Measurements from ENCODE around the gene RABGGTA. TPM values are rescaled to one million over a fixed set of nuclear protein-coding genes. Genes with fewer than 3 reads are reported as not detected.

Gene RABGGTA
- total and polyA plus RNA-seq, 9 of the 15 experiments (the other 6 are each of a cell fraction or from before 2014, with no cell fraction given) = 4.5 to 24.2 (median 15.5) TPM

DNA sequence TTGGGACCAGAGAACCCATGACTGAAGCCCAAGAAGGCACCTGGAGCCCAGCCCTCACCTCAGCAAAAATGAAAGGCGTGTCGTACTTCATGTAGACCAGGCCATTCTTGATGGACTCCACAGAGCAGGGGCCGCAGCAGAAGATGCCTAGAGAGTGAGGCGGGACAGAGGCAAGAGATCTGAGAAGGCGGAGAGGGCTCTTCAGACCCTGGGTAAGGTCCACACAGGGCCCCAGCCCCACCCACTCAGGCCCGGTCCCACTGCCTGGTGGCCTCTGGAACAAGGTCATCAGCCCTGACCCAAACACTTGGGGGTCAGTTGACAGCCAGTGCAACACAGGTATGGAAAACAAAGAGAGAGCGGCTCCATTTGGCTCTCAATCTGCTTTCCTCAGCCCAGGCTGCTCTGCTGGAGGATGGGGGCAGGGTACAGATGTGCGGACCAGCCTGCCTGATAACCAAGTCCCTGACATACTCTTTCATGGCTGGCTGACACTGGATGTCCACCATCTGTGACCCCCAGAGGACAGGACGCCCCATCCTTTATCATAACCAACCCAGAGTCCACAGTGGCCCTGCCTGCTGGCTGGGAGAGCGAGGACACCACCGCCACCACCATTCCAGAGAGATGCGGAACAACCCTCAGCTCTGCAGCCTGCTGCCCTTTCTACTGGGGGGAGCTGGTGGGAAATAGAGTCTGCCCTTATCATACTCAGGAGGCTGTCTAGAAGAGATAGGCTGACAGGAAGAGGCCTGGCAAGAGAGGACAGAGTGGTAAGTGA lies 15.3 kb downstream of the RABGGTA start (continued):
- TF ChIP-seq, protein P1, sequence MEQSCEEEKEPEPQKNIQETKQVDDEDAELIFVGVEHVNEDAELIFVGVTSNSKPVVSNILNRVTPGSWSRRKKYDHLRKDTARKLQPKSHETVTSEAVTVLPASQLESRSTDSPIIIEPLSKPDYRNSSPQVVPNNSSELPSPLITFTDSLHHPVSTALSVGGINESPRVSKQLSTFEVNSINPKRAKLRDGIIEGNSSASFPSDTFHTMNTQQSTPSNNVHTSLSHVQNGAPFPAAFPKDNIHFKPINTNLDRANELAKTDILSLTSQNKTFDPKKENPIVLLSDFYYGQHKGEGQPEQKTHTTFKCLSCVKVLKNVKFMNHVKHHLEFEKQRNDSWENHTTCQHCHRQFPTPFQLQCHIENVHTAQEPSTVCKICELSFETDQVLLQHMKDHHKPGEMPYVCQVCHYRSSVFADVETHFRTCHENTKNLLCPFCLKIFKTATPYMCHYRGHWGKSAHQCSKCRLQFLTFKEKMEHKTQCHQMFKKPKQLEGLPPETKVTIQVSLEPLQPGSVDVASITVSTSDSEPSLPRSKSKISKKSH (CRISPR knock-in tag; IDR thresholded peaks at IDR 0.05) = no peak
- TF ChIP-seq, protein P2, sequence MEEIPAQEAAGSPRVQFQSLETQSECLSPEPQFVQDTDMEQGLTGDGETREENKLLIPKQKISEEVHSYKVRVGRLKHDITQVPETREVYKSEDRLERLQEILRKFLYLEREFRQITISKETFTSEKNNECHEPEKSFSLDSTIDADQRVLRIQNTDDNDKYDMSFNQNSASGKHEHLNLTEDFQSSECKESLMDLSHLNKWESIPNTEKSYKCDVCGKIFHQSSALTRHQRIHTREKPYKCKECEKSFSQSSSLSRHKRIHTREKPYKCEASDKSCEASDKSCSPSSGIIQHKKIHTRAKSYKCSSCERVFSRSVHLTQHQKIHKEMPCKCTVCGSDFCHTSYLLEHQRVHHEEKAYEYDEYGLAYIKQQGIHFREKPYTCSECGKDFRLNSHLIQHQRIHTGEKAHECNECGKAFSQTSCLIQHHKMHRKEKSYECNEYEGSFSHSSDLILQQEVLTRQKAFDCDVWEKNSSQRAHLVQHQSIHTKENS (CRISPR knock-in tag; IDR thresholded peaks at IDR 0.05) = no peak
- TF ChIP-seq SMARCA4 (IDR thresholded peaks at IDR 0.05) (peak; percentile 74), TGIF2 (CRISPR knock-in tag; IDR thresholded peaks at IDR 0.05) (no peak), MEIS2 (IDR thresholded peaks at IDR 0.05; ENCODE audit: partially characterized antibody) (peak; percentile 39), ZNF143 (CRISPR knock-in tag; IDR thresholded peaks at IDR 0.05) (no peak), HCFC1 (IDR thresholded peaks at IDR 0.05; ENCODE audit: low read depth, low read length) (no peak), MXI1 (IDR thresholded peaks at IDR 0.05; ENCODE audit: low read depth, low read length) (no peak), HDAC2 (IDR thresholded peaks at IDR 0.05) (peak; percentile 37; the same call in 1 of the 2 replicates), COPS2 (conservative IDR thresholded peaks at IDR 0.05) (no peak), ZSCAN29 (IDR thresholded peaks at IDR 0.05) (no peak), GABPB2 (CRISPR knock-in tag; conservative IDR thresholded peaks at IDR 0.05) (no peak), ADNP (tag; IDR thresholded peaks at IDR 0.05) (no peak), KHSRP (IDR thresholded peaks at IDR 0.05) (no peak)
- TF ChIP-seq, protein P3, sequence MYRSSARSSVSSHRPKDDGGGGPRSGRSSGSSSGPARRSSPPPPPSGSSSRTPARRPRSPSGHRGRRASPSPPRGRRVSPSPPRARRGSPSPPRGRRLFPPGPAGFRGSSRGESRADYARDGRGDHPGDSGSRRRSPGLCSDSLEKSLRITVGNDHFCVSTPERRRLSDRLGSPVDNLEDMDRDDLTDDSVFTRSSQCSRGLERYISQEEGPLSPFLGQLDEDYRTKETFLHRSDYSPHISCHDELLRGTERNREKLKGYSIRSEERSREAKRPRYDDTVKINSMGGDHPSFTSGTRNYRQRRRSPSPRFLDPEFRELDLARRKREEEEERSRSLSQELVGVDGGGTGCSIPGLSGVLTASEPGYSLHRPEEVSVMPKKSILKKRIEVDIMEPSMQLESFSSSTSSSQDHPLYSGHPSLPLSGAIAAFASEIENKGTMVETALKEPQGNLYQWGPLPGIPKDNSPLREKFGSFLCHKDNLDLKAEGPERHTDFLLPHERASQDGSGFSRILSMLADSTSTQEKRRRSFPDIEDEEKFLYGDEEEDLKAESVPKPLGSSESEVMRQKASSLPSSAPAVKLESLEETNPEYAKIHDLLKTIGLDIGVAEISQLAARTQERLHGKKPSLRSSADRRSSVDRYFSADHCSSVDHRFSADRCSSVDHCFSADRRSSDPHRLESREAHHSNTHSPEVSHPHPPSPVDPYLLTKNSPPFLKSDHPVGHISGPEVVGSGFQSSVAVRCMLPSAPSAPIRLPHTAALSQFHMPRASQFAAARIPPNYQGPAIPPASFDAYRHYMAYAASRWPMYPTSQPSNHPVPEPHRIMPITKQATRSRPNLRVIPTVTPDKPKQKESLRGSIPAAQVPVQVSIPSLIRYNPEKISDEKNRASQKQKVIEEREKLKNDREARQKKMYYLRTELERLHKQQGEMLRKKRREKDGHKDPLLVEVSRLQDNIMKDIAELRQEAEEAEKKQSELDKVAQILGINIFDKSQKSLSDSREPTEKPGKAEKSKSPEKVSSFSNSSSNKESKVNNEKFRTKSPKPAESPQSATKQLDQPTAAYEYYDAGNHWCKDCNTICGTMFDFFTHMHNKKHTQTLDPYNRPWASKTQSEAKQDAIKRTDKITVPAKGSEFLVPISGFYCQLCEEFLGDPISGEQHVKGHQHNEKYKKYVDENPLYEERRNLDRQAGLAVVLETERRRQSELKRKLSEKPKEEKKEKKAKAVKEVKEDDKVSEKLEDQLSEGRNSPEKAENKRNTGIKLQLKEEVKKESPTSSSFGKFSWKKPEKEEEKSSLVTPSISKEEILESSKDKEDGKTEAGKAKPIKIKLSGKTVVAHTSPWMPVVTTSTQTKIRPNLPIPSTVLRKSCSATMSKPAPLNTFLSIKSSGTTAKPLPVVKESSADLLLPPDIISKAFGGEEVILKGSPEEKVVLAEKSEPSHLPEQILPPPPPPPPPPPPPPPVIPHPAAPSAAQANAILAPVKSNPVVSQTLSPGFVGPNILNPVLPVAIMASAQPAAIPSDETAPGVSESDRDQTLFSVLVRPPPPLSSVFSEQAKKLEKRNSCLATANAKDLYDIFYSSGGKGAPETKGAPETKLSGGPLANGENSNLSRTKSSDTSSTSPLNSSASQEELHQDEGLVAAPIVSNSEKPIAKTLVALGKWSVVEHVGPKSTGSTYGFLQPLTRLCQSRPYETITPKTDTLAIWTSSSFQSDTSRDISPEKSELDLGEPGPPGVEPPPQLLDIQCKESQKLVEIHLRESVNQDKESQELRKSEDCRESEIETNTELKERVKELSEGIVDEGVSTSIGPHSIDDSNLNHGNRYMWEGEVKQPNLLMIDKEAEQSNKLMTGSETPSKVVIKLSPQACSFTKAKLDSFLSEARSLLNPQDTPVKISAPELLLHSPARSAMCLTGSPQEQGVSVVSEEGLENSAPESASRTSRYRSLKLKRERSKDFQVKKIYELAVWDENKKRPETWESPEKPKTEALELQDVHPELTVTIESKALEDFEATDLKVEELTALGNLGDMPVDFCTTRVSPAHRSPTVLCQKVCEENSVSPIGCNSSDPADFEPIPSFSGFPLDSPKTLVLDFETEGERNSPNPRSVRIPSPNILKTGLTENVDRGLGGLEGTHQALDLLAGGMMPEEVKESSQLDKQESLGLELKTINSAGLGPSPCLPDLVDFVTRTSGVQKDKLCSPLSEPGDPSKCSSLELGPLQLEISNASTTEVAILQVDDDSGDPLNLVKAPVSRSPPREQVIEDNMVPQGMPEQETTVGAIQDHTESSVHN (IDR thresholded peaks at IDR 0.05; ENCODE audit: borderline replicate concordance in 1 of 2, low read depth in 1 of 2) = no peak
- TF ChIP-seq, protein P4, sequence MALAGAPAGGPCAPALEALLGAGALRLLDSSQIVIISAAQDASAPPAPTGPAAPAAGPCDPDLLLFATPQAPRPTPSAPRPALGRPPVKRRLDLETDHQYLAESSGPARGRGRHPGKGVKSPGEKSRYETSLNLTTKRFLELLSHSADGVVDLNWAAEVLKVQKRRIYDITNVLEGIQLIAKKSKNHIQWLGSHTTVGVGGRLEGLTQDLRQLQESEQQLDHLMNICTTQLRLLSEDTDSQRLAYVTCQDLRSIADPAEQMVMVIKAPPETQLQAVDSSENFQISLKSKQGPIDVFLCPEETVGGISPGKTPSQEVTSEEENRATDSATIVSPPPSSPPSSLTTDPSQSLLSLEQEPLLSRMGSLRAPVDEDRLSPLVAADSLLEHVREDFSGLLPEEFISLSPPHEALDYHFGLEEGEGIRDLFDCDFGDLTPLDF (CRISPR knock-in tag; IDR thresholded peaks at IDR 0.05) = no peak

All from K562 (cell line).